ENCODE measurements around the gene DCDC2B. TPM values are rescaled to one million over a fixed set of nuclear protein-coding genes. Genes with fewer than 3 reads are reported as not detected.

The DCDC2B gene
- total and polyA plus RNA-seq, 2 of the 13 experiments (the other 11 are each of a cell fraction or from before 2014, with no cell fraction given): not detected

GRCh38 chr1:32179443-32180185 lies 29.3 kb upstream of the DCDC2B start, which contains the start of gene TXLNA (continued):
- TF ChIP-seq ZBTB14 (CRISPR knock-in tag; IDR thresholded peaks at IDR 0.05) (0 out of 2 replicates have a peak, but pooled peaks have one; percentile 29), ERF (CRISPR knock-in tag; IDR thresholded peaks at IDR 0.05) (peak; percentile 89), ZSCAN22 (CRISPR knock-in tag; IDR thresholded peaks at IDR 0.05) (peak; percentile 23; the same call in 1 of the 2 replicates), MLXIP (CRISPR knock-in tag; IDR thresholded peaks at IDR 0.05; ENCODE audit: borderline replicate concordance) (0 out of 2 replicates have a peak, but pooled peaks have one; percentile 13), ELF3 (CRISPR knock-in tag; IDR thresholded peaks at IDR 0.05) (peak; percentile 67), ZSCAN31 (CRISPR knock-in tag; IDR thresholded peaks at IDR 0.05; ENCODE audit: low read depth) (peak; percentile 95), ZFP41 (CRISPR knock-in tag; IDR thresholded peaks at IDR 0.05; ENCODE audit: borderline replicate concordance) (peak; percentile 85; the same call in 1 of the 2 replicates), NR2C2 (CRISPR knock-in tag; IDR thresholded peaks at IDR 0.05; ENCODE audit: borderline replicate concordance) (peak; percentile 90), ZNF136 (CRISPR knock-in tag; IDR thresholded peaks at IDR 0.05; ENCODE audit: low read depth) (no peak), MED13 (CRISPR knock-in tag; IDR thresholded peaks at IDR 0.05) (0 out of 2 replicates have a peak, but pooled peaks have one; percentile 9), SNAPC2 (CRISPR knock-in tag; IDR thresholded peaks at IDR 0.05) (peak; percentile 85), ZNF546 (CRISPR knock-in tag; conservative IDR thresholded peaks at IDR 0.05) (peak; percentile 90; the same call in 1 of the 2 replicates), ZC3H13 (CRISPR knock-in tag; IDR thresholded peaks at IDR 0.05) (peak; percentile 92), JUN (CRISPR knock-in tag; IDR thresholded peaks at IDR 0.05) (peak; percentile 45; the same call in 1 of the 2 replicates), GATA4 (IDR thresholded peaks at IDR 0.05; ENCODE audit: borderline replicate concordance, low read depth) (peak; percentile 16), ZFX (CRISPR knock-in tag; IDR thresholded peaks at IDR 0.05; ENCODE audit: low read depth) (peak; percentile 81), ZNF766 (CRISPR knock-in tag; IDR thresholded peaks at IDR 0.05; ENCODE audit: borderline replicate concordance) (peak; percentile 85), MXI1 (IDR thresholded peaks at IDR 0.05; ENCODE audit: borderline replicate concordance, low read depth, low read length) (peak; percentile 69; the same call in 2 of the 3 replicates), YEATS4 (CRISPR knock-in tag; IDR thresholded peaks at IDR 0.05; ENCODE audit: borderline replicate concordance) (no peak; the same call in none of the 2 replicates), TFDP1 (CRISPR knock-in tag; IDR thresholded peaks at IDR 0.05; ENCODE audit: borderline replicate concordance) (peak; percentile 92), GPBP1L1 (CRISPR knock-in tag; IDR thresholded peaks at IDR 0.05) (no peak), THAP7 (CRISPR knock-in tag; IDR thresholded peaks at IDR 0.05) (no peak; the same call in 1 of the 2 replicates)
